NCI-H2227 (cell line): ENCODE results near the gene CELF2.

Experiments
- DNase-seq: peaks from one replicate; lab custom pipeline; 2025; ENCODE audit not compliant: unreplicated experiment; lab: John Stamatoyannopoulos, UW

Gene CELF2

GRCh38 chr10:11242443-11243387 lies 225.0 kb downstream of the CELF2 start:
- no peak for DNase-seq

DNA sequence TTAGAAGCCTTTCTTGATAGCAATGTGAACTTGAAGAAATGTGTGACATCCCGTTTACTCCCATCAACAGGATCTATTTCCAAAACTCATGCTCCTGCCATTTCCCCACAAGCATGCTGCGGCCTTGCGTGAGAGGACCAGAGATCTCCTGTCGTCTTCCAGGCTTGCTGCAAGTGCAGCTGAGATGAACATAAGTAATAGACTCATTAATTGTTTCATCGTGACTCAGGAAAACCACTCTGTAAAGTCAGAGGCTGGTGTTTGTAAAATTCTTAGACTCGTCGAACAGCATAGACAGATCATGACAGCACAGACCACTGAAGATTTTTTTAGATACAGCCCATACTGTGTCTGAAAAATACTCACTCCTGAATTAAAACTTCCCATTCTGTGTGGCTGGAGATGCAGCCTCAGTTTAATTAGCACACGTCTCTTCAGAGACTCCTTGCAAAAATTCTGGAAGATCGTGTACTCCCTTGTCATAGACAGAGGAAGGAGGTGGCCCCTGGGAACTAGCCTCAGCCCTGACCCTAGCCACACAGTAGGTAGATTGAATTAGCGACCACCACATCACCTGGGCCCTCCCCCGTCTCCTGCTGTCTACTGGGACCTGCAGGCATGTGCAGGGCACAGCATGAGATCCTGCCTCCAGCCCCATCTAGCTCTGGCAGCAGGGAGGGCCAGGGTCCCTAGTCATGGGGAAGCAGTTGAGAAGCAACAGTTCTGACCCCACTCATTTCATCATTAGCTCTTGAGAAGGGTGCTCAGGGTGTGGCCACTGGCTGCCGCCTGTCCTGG lies 226.0 kb downstream of the CELF2 start:
- DNase-seq: no peak

GRCh38 chr10:11245095-11245479 lies 227.4 kb downstream of the CELF2 start:
- DNase-seq: no peak

GRCh38 chr10:11245510-11245909 lies 227.8 kb downstream of the CELF2 start:
- no peak for DNase-seq

- DNase-seq: no peak
Observed at GRCh38 chr10:11245981-11246590, 228.4 kb downstream of the CELF2 start.

DNA sequence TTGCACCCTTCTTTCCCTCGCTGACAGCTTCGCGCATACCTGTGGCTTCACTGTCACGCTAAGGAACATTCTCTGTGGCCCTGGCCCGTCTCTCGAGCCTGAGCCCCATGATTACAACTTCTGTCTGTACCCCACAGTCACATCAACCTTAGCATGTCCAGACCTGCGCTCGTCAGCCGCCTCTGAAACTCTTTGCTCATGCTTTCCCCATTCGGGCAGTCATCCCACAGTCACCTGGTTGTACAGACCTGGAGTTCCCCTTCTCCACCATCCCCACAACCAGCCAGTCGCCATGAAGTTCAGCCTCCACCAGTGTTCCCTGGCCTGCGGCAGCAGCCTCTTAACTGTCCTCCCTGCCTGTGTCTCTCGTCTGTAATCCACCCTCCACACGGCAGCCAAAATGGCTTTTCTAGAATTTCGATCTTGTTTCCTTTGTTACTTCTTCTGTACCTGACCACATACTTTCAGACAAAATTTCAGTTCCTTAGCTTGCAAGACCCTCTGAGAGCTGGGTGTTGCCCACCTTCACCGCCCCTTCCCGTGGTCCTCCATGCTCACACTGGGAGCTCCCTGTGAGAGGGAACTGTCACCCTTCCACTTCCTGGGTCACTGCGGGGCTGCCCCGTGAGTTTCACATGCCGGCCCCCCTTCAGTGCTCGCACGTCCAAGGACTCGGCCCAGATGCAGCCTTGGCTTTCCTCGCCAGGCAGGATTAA lies 229.2 kb downstream of the CELF2 start:
- DNase-seq: no peak

DNA sequence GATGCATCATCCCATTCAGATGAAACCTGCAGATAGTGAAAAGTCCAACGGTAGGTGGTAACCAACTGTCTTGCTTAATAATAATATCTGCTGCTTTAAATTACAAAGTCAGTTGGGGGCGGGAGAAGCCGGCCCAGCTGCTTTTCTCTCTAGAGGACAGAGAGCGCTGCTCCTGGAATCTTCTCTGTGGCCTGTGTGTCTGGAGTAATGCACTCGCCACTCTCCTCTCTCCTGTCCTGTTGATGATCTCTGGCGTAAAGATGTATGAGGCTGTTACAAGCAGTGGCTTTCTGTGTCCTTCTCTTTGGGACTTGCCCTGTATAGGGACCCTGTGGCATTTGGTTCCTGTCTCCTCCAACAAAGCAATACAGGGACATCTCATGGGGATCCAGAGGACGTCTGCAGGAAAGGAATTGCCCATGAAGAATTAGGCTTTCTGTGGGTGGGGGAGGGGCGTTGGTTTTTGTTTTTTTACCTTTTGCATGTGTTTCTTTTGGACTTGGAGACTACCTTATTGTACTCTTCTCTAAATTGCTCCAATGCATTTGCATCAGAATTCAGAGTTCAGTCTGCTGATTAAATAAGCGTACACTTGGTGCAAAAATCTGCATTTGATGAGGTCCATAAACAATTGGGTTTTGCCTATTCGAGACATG lies 231.6 kb downstream of the CELF2 start:
- no peak for DNase-seq

DNA sequence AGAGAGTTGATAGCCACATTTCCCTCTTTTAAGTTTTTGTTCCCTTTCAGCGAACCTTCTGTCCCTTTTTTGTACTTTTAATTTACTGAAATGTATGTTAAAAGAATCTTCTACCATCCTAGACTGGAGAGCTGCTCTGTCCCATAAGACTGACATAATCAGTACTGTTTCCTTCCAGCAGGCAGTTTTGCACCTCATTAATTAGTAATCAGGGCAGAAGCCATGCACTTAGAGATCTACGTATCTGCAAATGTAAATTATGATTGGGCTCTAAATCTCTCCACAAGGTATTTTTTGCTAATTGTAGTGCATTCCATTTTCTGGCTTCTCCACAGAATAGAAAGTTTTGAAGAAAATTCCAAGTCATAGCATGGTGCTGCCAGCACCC lies 232.1 kb downstream of the CELF2 start:
- no peak for DNase-seq

GRCh38 chr10:11250304-11250703 lies 232.6 kb downstream of the CELF2 start:
- DNase-seq: no peak

- no peak for DNase-seq
Observed at GRCh38 chr10:11252887-11253286, 235.2 kb downstream of the CELF2 start.

- no peak for DNase-seq
Observed at GRCh38 chr10:11253385-11254002, 235.8 kb downstream of the CELF2 start.

GRCh38 chr10:11255156-11255555 lies 237.5 kb downstream of the CELF2 start:
- no peak for DNase-seq

DNA sequence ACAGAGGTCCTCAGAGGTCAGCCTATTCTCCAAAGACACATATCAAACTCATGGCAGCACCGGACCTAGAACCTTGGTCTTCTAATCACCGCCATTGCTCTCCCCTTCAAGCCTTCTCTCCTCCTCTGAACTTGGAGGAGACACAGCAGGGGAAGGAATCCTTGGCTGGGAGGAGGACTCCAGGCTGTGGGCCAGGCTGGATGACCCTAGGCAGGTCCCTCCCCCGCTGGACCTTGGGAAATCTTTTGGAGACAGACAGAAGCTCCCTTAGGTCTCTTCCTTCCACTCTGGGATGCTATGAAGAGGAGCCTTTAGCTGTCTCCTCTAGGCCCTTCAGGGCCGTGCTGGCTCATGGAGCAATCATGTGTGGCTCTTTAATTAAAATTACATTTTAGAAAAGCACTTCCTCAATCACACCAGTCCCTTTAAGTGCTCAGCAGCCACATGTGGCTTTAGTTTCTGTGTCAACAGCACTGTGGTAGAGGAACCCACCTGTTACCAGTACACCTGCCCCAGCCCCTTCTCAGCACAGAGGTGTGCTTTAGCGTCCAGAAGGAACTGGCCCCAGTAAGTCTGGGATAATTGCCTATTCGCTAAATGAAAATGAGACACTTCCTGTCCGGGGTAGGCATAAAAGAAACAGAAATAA lies 238.2 kb downstream of the CELF2 start:
- no peak for DNase-seq

- no peak for DNase-seq
Observed at GRCh38 chr10:11256896-11257295, 239.2 kb downstream of the CELF2 start.

GRCh38 chr10:11257440-11258090 lies 239.9 kb downstream of the CELF2 start:
- DNase-seq: no peak

DNA sequence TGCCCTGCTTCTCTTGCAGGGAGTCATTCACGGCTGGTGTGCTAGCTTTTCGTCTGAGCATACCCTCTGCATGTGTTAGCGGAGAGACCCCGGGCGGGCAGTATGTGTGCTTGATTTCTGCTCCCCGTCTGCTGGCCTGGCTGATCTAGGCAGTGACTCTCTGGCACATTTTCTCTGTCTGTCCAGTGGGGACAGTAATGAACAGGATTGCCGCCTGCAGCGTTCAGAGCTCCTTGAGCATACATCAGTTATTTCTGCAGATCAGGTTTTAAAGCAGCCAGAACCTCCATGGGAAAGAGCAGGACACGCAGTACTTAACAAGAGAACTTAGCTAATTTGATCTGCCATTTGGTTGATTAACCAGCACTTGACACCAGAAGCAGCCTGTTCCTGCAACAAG lies 242.5 kb downstream of the CELF2 start:
- no peak for DNase-seq

DNA sequence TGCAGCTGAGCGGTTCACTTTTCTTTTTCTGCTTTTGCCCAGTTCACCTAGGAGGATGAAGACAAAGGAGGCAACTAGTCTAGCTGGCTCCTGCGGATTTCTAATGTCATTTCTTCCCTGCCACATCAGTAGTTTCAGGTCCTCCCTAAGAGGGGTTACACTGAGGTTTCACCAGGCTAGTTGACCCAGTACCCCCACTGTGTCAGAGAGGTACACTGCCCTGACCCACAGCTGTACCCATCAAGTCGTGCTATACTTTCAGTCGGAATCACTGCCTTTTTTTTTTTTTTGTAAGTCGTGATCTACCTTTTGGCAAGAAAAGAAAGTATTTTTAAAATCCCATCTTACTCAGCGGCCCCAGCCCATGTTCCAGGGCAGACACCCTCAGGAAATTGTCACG lies 243.5 kb downstream of the CELF2 start:
- DNase-seq: no peak

DNA sequence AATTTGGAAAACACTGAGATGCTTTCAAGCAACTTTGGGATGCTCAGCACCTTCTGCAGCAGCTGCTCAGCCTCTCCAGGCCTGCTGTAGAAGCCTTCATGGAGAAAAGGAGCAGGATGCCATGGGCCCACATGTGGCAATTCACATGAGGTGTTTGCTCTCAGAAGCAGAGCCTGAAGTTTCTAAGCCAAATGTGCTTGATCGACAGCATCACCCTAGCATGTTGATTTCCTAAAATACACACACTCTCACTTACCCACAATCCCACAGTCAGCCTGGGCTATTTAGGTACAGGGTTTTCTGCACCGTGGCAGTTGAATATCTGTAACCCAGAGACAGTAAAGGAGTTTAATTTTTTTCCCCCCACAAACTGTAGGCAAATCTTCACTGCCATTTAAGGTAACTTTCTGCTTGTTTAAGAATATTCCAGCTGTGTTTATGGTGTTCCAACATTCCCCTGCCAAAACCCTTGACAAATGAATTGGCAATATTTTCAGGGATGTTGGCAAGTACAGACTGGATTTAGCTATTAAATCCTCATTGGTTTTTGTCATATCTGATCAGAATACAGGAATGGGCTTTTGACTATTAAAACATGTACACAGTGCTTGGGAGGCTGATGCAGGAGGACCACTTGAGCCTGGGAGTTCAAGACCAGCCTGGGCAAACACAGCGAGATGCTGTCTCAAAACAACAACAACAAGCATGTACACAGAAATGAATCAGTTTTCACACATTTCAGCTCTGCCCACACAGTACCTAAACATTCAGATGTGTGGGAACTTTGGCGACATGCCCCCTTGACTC lies 244.2 kb downstream of the CELF2 start:
- no peak for DNase-seq
